GM19193 (cell line): ENCODE results near the gene COL27A1.

Experiments used
- POLR2A ChIP-seq: IDR thresholded peaks from 4 replicates; pipeline ENCODE4 v1.6.1; 2011; ENCODE audit not compliant: insufficient read depth, insufficient read length; ENCODE audit errors: extremely low read depth

Gene COL27A1

GRCh38 chr9:114153761-114154599 lies 1.4 kb upstream of the COL27A1 start:
- TF ChIP-seq POLR2A: no peak

- TF ChIP-seq POLR2A: no peak
Observed at GRCh38 chr9:114154600-114155102, 686 bp upstream of the COL27A1 start.

GRCh38 chr9:114155995-114156656 lies 789 bp downstream of the COL27A1 start:
- TF ChIP-seq POLR2A: no peak

GRCh38 chr9:114156657-114157421 lies 1.5 kb downstream of the COL27A1 start:
- no peak for TF ChIP-seq POLR2A

- TF ChIP-seq POLR2A: no peak
Observed at GRCh38 chr9:114157516-114158176, 2.3 kb downstream of the COL27A1 start.

- no peak for TF ChIP-seq POLR2A
Observed at GRCh38 chr9:114158482-114159130, 3.3 kb downstream of the COL27A1 start.

- TF ChIP-seq POLR2A: no peak
Observed at GRCh38 chr9:114159691-114160090, 4.4 kb downstream of the COL27A1 start.

- no peak for TF ChIP-seq POLR2A
Observed at GRCh38 chr9:114161513-114161912, 6.2 kb downstream of the COL27A1 start.

GRCh38 chr9:114163517-114163951 lies 8.2 kb downstream of the COL27A1 start:
- no peak for TF ChIP-seq POLR2A

- no peak for TF ChIP-seq POLR2A
Observed at GRCh38 chr9:114164191-114164794, 9.0 kb downstream of the COL27A1 start.

GRCh38 chr9:114165407-114166102 lies 10.2 kb downstream of the COL27A1 start:
- no peak for TF ChIP-seq POLR2A

GRCh38 chr9:114166103-114166470 lies 10.8 kb downstream of the COL27A1 start:
- no peak for TF ChIP-seq POLR2A
